Measurements from ENCODE around the gene KHK. TPM values are rescaled to one million over a fixed set of nuclear protein-coding genes. Genes with fewer than 3 reads are reported as not detected.
"Not testable (repeated sequence)": the region's sequence is repeated elsewhere in the genome, so short reads cannot be mapped to it uniquely, and the experiment has no call there.

The KHK gene
- total RNA-seq, 1 donor from 2014 or later, result 2.4 TPM

DNA sequence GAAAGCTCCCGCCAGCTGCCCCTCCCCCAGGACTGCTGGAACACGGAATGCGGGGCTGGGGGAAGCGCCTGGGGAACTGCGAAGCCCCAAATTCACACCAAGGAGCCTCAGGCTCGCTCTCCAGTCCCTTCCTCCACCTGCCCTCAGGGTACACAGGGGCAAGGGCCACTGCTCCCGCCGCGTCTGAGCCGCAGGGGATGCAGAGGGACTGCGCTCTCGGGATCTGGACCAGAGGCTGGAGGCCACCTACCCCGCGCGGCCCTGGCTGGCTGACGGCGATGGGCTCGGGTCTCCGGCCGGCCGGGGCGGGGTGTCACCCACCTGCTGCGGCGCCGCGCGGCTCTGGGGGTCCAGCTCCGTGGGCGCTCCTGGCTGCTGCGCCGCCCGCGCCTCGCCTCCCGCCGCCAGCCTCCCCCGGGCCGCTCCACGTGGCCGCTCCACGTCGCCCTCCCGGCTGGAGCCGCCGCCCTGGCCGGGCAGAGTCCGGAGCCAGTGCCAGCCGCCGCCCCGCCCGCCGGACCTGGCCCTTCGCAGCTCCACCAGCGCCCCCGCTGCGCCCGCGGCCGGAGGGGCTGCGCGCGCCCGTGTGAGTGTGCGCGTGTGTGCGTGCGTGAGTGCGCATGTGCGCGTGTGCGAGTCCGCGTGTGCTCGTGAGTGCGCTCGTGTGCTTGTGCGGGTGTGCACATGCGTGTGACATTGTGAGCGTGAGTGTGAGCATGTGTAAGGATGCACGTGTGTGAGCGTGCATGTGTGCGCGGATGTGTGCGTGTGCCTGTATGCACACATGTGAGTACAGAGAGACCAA, 32.2 kb downstream of the KHK start, which contains the start of gene CGREF1:
TSS of gene CGREF1 (minus strand) at position 604 of the 805 bp plus-strand sequence. CDS start 14,762 bp downstream, outside the sequence.
- Mint-ChIP-seq H3K4me3 (ENCODE audit: unreplicated experiment) (peak within 1 kb of the TSS; percentile 52), H3K4me1 (ENCODE audit: unreplicated experiment) (peaks cover 13% of the 10 kb centered on the region), H3K27me3 (ENCODE audit: unreplicated experiment) (peaks cover 57% of the 10 kb centered on the region), H3K9me3 (ENCODE audit: unreplicated experiment) (no peaks in the 10 kb centered on the region), H3K27ac (ENCODE audit: unreplicated experiment) (no peak within 1 kb of the TSS), H3K36me3 (ENCODE audit: unreplicated experiment) (no peaks in the 10 kb centered on the region)
- TF ChIP-seq, protein P1, sequence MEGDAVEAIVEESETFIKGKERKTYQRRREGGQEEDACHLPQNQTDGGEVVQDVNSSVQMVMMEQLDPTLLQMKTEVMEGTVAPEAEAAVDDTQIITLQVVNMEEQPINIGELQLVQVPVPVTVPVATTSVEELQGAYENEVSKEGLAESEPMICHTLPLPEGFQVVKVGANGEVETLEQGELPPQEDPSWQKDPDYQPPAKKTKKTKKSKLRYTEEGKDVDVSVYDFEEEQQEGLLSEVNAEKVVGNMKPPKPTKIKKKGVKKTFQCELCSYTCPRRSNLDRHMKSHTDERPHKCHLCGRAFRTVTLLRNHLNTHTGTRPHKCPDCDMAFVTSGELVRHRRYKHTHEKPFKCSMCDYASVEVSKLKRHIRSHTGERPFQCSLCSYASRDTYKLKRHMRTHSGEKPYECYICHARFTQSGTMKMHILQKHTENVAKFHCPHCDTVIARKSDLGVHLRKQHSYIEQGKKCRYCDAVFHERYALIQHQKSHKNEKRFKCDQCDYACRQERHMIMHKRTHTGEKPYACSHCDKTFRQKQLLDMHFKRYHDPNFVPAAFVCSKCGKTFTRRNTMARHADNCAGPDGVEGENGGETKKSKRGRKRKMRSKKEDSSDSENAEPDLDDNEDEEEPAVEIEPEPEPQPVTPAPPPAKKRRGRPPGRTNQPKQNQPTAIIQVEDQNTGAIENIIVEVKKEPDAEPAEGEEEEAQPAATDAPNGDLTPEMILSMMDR (IDR thresholded peaks at IDR 0.05), result no peak
- peak; percentile 84 for DNase-seq (ENCODE audit: extremely low spot score, unreplicated experiment)

DNA sequence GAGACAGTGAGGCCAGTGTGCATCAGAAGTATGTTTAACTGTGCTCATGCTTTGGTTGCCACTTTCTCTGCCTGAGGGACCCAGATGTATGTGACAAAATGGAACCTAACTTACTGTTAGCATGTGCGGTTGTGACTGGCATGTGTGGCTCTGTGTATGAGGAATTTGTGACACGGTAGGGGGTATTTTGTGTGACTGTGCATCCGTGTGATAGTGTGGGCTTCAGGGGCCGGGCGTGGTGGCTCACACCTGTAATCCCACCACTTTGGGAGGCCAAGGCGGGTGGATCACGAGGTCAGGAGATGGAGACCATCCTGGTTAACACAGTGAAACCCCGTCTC, 32.7 kb downstream of the KHK start:
- H3K9me3 Mint-ChIP-seq (ENCODE audit: unreplicated experiment); H3K27ac Mint-ChIP-seq (ENCODE audit: unreplicated experiment); DNase-seq (ENCODE audit: extremely low spot score, unreplicated experiment); H3K36me3 Mint-ChIP-seq (ENCODE audit: unreplicated experiment): not testable (repeated sequence)
- Mint-ChIP-seq H3K4me3 (ENCODE audit: unreplicated experiment) (peak overlapping the region; percentile 52), H3K27me3 (ENCODE audit: unreplicated experiment) (peaks cover 57% of the 10 kb centered on the region), H3K4me1 (ENCODE audit: unreplicated experiment) (peaks cover 13% of the 10 kb centered on the region)

DNA sequence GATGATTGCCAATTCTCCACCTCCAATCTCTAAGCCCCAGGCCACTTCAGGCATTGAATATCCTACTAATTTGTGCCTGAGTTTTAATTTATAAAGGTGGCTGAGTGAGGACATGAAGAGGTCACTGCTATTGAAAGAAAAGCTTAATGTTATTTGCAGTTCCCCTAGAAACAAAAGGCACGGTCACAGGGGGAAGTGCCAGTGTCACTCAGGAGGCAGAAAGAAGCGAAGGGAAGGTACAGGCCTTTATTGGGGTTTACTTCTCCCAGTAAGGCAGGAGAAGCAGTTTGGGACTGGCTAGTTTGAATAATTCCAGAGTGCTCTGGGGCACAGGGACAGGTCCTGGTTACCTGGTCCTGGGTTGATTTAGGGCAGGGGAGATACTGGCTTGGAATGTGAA, 35.3 kb downstream of the KHK start:
- DNase-seq (ENCODE audit: extremely low spot score, unreplicated experiment), result no peak
- Mint-ChIP-seq H3K36me3 (ENCODE audit: unreplicated experiment) (no peaks in the 10 kb centered on the region), H3K27ac (ENCODE audit: unreplicated experiment) (no peak overlapping the region), H3K4me3 (ENCODE audit: unreplicated experiment) (no peak overlapping the region), H3K9me3 (ENCODE audit: unreplicated experiment) (no peaks in the 10 kb centered on the region), H3K4me1 (ENCODE audit: unreplicated experiment) (peaks cover 13% of the 10 kb centered on the region), H3K27me3 (ENCODE audit: unreplicated experiment) (peaks cover 45% of the 10 kb centered on the region)
- TF ChIP-seq, protein P1 (IDR thresholded peaks at IDR 0.05), result no peak

DNA sequence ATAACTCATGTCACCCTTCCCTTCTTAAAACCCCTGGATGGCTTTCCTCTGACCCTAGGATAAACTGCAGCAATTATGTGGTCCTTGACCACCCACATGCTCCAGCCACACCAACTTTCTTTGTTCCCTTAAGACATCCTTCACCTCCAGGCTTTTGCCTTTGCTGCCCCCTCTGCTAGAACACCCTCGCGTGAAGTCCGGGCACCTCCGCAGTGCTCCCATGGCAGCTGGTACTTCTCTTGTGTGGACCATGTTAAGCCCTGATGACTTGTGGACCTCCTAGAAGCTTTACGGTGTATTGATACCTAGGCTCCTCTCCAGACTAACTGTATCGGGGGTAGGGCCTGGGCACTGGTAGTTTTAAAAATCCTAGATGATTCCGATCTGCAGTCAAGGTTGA, 36.2 kb downstream of the KHK start:
- Mint-ChIP-seq H3K27ac (ENCODE audit: unreplicated experiment) (no peak overlapping the region), H3K4me3 (ENCODE audit: unreplicated experiment) (peak overlapping the region; percentile 79), H3K9me3 (ENCODE audit: unreplicated experiment) (no peaks in the 10 kb centered on the region), H3K36me3 (ENCODE audit: unreplicated experiment) (no peaks in the 10 kb centered on the region), H3K4me1 (ENCODE audit: unreplicated experiment) (peaks cover 13% of the 10 kb centered on the region), H3K27me3 (ENCODE audit: unreplicated experiment) (peaks cover 38% of the 10 kb centered on the region)
- DNase-seq (ENCODE audit: extremely low spot score, unreplicated experiment), result no peak
- TF ChIP-seq, protein P1 (IDR thresholded peaks at IDR 0.05), result no peak

DNA sequence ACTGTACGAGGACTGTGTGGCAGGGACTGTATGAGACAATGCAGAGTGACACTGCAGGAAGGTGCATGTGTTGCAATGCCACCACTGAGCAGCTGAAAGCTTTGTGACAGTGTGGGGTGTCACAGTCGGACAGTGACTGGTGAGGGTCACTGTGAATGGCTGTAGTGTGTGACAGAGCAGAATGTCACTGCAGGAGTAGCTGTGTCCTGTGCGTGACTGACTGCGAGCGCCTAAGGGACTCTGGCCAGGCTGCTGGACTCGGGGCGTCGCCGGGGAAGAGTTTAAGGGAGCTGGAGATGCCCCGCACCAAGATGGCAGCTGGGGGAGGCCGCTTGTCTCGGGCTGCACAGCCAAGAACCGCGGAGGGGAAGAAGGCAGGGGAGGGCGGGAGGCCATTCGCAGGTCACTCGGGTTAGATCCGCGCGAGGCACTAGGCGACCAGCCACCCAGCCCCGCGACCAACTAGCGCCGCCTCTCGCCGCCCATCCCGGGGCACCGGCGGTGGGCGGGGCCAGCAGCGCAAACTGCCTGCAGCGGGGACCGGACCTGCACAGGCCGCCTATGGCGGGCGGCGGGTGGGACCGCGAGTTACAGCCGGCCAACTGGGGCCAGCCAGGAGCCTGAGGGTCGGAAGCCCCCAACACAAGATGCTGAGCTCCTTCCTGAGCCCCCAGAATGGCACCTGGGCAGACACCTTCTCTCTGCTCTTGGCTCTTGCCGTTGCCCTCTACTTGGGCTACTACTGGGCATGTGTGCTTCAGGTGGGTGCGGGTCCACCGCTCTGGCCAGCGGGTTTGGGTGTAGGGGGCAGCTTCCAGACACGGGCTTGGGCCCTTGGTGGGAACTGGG, 37.0 kb downstream of the KHK start, which contains the start of gene ABHD1:
TSS of gene ABHD1 (plus strand) at position 514 of the 849 bp plus-strand sequence. CDS start at position 648, 134 bp downstream.
- TF ChIP-seq, protein P1 (IDR thresholded peaks at IDR 0.05), result peak; percentile 7
- DNase-seq (ENCODE audit: extremely low spot score, unreplicated experiment), result no peak
- Mint-ChIP-seq H3K27me3 (ENCODE audit: unreplicated experiment) (peaks cover 33% of the 10 kb centered on the region), H3K4me1 (ENCODE audit: unreplicated experiment) (peaks cover 5% of the 10 kb centered on the region), H3K27ac (ENCODE audit: unreplicated experiment) (no peak within 1 kb of the TSS), H3K36me3 (ENCODE audit: unreplicated experiment) (no peaks in the 10 kb centered on the region), H3K9me3 (ENCODE audit: unreplicated experiment) (no peaks in the 10 kb centered on the region), H3K4me3 (ENCODE audit: unreplicated experiment) (peak within 1 kb of the TSS; percentile 79)

Data from osteocyte (in vitro differentiated cells).